ENCODE data around the gene UQCC2.

- TF ChIP-seq ZC3H10 (CRISPR knock-in tag; IDR thresholded peaks at IDR 0.05) = no peak
- no peak for TF ChIP-seq GLIS3 (CRISPR knock-in tag; IDR thresholded peaks at IDR 0.05)
Observed at GRCh38 chr6:33745548-33745947, 34.0 kb upstream of the UQCC2 start.
